GM19455 (cell line): ENCODE results near the gene HMCN2.
"Not testable (repeated sequence)": the region's sequence is repeated elsewhere in the genome, so short reads cannot be mapped to it uniquely, and the experiment has no call there.

Source experiments
- ATAC-seq: cut with Tn5 transposase; IDR thresholded peaks from one replicate; pipeline ENCODE4 v1.9.1; 2021; ENCODE audit not compliant: unreplicated experiment

HMCN2 gene

GRCh38 chr9:130382636-130383349, 117.2 kb downstream of the HMCN2 start:
- ATAC-seq = no peak

- ATAC-seq = no peak
Observed at GRCh38 chr9:130383350-130383715, 117.8 kb downstream of the HMCN2 start.

DNA sequence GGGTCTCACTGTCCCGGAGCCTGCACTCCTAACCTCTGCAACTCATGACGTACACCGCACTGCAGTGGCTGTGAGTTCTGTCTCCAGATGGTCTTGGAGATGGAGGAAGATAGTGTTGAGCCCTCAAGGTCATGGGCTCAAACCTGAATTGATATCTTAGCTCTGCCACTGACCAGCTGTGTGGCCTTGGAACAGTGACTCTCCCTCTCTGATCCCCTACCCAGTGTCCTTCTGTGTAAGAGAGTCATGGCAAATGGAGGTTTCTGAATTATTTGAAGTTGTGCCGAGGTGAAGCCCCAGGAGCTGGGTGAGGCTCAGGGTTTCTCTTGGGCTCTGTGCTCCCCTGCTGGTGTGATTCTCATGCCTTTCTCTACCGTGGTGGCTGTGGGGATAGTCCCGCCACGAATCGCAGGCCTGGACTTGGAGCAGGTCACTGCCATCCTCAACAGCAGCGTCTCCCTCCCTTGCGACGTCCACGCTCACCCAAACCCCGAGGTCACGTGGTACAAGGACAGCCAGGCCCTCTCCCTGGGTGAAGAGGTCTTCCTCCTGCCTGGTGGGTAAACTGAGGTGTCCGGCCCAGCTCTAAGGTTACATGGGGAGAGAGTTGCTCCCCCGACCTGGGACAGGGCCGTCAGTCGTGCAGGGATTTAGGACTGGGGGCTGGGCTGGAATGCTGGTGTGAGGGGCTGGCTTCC, 118.6 kb downstream of the HMCN2 start:
- ATAC-seq = no peak

DNA sequence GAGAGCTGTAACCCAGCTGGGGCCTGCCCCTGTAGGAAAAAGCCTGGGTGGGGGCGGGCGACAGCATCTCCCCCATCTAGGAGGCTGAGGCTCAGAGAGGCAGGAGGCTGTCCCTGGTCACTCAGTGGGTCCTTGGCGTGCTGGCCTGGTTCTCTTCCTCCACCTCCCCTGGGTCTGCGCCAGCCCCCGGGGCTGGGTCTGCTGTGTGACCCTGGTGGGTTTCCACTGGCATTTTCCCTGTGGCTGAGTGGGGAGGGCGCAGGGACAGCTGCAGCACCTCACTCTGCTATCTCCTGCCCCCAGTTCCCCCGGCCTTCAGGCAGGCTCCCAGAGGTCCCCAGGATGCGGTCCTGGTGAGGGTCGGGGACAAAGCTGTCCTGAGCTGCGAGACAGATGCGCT, 119.7 kb downstream of the HMCN2 start:
- no peak for ATAC-seq

DNA sequence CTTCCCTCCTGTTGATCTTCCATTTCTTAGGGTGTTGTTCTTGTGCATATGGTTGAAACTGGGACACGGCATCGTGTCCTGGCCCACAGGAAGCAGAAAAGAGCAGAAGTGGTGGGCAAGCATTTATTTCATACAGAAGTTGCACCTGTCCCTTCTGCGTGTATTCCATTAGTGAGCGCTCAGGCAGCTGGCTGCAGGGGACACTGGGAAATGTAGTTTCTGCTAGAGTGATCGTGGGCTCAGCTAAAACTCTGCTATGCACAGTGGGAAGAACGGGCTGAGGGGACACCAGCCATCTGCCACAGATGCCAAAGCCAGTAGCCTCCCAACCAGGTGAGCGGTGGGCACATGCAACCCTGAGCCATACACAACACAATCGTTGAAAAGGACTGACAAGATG, 121.8 kb downstream of the HMCN2 start:
- no peak for ATAC-seq

- ATAC-seq = no peak
Observed at GRCh38 chr9:130387905-130388304, 122.3 kb downstream of the HMCN2 start.

DNA sequence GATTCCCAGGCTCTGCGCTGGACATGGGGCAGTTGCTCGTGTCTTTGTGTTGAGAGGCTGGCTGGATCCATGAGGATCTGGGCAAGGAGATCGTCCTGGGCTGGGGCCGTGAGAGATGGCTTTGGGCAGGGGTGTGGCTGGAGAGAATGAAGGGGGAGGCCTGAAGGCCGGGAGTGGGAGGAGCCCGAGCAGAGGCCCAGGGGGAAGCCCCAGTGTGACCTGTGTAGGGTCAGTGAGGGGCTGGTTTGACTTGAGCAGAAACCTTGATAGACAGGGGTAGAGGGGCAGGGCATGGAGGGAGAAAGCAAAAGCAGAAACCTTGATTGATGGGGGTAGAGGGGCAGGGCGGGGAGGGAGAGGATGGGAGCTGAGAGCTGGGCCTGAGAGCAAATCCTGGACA, 124.8 kb downstream of the HMCN2 start:
- no peak for ATAC-seq

DNA sequence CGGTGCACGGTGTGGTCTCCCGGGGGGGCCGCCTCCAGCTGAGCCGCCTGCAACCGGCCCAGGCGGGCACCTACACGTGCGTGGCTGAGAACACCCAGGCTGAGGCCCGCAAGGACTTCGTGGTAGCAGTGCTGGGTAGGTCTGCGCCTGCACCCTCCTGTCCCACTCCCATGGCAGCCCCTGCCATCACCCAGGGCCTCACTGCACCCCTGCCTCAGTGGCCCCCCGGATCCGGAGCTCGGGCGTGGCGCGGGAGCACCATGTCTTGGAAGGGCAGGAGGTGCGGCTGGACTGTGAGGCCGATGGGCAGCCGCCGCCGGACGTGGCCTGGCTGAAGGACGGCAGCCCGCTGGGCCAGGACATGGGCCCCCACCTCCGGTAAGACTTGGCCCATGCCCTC, 125.4 kb downstream of the HMCN2 start:
- no peak for ATAC-seq

DNA sequence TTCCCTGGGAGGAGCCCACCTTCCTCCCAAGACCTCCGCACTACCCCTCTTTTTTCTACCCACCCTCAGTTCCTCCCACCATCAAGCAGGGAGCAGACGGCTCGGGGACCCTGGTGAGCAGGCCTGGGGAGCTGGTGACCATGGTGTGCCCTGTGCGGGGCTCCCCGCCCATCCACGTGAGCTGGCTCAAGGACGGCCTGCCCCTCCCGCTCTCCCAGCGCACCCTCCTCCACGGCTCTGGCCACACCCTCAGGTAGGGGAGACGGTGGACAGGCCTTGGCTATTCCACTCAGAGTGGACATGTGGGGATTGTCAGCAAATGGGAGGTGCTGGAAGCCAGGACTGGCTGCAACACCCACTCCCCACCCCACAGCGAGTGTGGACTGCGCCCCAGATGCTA, 126.3 kb downstream of the HMCN2 start:
- ATAC-seq = no peak

DNA sequence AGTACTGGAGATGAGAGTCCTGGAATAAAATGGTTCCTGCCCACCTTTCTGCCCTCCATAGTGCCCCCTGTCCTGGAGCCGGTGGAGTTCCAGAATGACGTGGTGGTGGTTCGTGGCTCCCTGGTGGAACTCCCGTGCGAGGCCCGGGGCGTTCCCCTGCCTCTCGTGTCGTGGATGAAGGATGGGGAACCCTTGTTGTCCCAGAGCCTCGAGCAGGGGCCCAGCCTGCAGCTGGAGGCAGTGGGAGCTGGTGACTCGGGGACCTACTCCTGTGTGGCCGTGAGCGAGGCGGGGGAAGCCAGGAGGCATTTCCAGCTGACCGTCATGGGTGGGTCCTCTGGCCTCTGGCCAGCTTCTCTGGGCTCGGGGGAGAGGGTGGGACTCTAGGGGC, 128.1 kb downstream of the HMCN2 start:
- no peak for ATAC-seq

- no peak for ATAC-seq
Observed at GRCh38 chr9:130394320-130394719, 128.8 kb downstream of the HMCN2 start.

- ATAC-seq = no peak
Observed at GRCh38 chr9:130394814-130395470, 129.4 kb downstream of the HMCN2 start.

DNA sequence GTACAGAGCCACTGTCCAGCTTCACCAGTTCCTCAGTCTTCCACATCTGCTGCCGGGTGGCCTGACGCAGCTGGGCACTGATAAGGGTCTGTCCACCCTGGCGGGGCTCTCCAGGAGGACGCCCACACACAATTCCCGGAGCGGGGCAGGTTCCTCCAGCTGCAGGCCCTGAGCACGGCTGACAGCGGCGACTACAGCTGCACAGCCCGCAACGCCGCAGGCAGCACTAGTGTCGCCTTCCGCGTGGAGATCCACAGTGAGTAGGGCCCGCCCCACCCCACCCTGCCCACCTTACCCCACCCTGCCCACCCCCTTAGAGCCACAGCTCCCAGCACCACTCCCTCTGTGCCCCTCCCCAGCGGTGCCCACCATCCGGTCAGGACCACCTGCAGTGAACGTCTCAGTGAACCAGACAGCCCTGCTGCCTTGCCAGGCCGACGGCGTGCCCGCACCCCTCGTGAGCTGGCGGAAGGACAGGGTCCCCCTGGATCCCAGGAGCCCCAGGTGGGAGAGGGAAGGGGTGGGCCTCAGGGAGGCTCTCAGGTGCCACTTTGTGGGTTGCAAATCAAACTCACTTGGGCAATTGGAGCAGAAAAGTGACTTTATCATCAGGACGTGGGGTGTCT, 130.4 kb downstream of the HMCN2 start:
- ATAC-seq = no peak

GRCh38 chr9:130396581-130396980, 131.0 kb downstream of the HMCN2 start:
- ATAC-seq = no peak

DNA sequence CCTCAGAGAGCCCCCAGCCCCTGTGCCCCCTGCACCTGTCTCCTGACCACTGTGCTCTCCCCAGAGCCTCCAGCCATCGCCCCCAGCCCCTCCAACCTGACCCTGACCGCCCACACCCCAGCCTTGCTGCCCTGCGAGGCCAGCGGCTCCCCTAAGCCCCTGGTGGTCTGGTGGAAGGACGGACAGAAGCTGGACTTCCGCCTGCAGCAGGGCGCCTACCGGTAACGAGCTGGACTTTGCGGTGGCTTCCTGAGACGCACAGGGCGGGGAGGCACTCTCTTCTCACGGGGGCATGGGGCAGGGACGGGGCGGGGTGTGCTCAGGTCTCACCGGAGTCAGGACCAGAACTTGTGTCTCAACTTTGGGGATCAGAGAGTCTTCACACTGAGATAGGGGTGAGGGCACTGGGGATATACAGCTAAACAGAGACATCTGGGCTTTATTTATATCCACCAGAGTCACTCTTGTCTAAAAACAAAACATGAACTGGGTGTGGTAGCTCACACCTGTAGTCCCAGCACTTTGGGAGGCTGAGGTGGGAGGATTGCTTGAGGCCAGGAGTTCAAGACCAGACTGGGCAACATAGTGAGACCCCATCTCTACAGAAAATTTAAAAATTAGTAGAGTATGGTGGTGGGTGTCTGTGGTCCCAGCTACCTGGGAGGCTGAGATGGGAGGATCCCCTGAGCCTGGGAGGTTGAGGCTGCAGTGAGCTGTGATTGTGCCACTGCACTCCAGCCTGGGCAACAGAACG, 133.1 kb downstream of the HMCN2 start:
- ATAC-seq = no peak

GRCh38 chr9:130399768-130400167, 134.2 kb downstream of the HMCN2 start:
- ATAC-seq = no peak

DNA sequence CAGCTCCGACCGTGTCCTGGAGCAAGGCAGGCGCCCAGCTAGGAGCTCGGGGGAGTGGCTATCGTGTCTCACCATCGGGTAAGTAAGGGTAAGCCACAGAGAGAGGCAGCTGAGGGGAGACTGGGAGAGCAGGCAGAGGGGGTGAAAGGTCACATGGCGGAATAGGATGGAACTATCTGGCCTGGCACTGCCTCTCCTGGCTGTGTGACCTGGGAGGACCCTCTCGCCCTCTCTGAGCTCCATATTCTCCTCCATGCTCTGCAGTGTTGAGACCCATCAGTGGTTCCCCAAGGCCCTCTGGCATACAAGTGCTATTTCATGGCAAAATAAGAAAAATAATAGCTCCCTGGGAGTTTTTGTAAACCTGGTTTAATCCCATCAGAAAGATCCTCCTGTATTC, 135.3 kb downstream of the HMCN2 start:
- ATAC-seq = no peak

GRCh38 chr9:130401742-130402141, 136.2 kb downstream of the HMCN2 start:
- not testable (repeated sequence) for ATAC-seq

DNA sequence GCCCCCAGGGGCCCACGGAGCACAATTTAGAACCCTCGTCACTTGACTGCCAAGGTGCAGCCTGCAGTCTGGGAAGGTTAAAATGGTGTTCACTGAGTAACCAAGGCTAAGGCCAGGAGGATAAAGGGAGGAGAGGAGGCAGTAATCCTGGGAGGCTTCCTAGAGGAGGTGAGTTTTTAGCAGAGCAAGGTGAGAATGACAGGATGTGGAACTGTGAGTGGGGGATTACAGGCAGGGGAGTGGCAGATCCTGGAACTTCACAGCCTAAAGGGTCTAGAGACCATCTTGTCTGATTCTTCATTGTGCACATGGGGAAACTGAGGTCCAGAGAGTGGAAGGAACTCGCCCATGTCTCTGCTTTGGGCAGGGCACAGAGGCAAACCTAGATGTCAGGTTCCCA, 136.7 kb downstream of the HMCN2 start:
- ATAC-seq = no peak

DNA sequence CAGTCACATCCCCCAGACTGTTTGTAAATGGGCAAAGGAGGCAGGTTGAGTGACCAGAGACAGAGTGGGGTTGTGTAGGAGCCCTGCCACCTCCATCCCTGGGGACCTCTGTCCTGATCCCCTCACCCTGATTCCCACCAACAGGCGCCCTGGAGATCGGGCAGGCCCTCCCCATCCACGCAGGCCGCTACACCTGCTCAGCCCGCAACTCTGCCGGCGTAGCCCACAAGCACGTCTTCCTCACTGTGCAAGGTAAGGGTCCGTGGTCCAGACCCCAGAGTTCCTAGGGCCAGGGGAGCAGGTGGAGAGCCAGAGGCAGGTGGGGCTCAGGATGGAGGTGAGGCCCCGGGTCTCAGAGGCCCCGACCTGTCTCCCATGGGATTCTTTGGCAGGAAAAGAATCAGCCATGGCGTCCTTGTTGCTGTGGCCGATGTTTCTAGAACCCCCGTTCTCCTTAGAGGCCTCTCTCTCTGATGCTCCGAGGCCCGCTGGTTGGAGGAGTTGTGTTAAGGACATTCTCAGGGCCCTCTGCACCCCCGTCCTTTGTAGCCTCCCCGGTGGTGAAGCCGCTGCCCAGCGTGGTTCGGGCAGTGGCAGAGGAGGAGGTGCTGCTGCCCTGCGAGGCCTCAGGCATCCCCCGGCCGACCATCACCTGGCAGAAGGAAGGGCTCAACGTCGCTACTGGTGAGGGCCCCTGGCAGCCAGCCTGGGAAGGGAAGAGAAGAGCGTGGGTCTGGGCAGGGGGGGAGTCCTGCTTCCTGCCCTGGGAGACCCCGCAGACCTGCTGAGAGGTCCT, 137.3 kb downstream of the HMCN2 start:
- ATAC-seq = no peak
